ENCODE data around the gene GRID1.

The GRID1 gene

GRCh38 chr10:86399879-86400704 is 33.5 kb upstream of the GRID1 start:
- peak; percentile 96 for DNase-seq (ENCODE audit: low read depth)
- peak; percentile 82 for TF ChIP-seq CTCF (IDR thresholded peaks at IDR 0.05; ENCODE audit: low read length, missing control alignments)
- peak overlapping the region; percentile 62 for H3K4me3 ChIP-seq (replicated peaks; ENCODE audit: low read depth, low read length)

- TF ChIP-seq CTCF (IDR thresholded peaks at IDR 0.05; ENCODE audit: low read length, missing control alignments): no peak
- DNase-seq (ENCODE audit: low read depth): no peak
- peak overlapping the region; percentile 62 for H3K4me3 ChIP-seq (replicated peaks; ENCODE audit: low read depth, low read length)
Measured at GRCh38 chr10:86399514-86399878, 32.9 kb upstream of the GRID1 start.

GRCh38 chr10:86397120-86397519 is 30.5 kb upstream of the GRID1 start:
- no peak overlapping the region for H3K4me3 ChIP-seq (replicated peaks; ENCODE audit: low read depth, low read length)
- DNase-seq (ENCODE audit: low read depth): no peak
- TF ChIP-seq CTCF (IDR thresholded peaks at IDR 0.05; ENCODE audit: low read length, missing control alignments): no peak

- H3K4me3 ChIP-seq (replicated peaks; ENCODE audit: low read depth, low read length): no peak overlapping the region
- no peak for TF ChIP-seq CTCF (IDR thresholded peaks at IDR 0.05; ENCODE audit: low read length, missing control alignments)
- no peak for DNase-seq (ENCODE audit: low read depth)
Measured at GRCh38 chr10:86393862-86394455, 27.4 kb upstream of the GRID1 start.

- TF ChIP-seq CTCF (IDR thresholded peaks at IDR 0.05; ENCODE audit: low read length, missing control alignments): no peak
- no peak for DNase-seq (ENCODE audit: low read depth)
- H3K4me3 ChIP-seq (replicated peaks; ENCODE audit: low read depth, low read length): no peak overlapping the region
Measured at GRCh38 chr10:86393362-86393761, 26.8 kb upstream of the GRID1 start.

- H3K4me3 ChIP-seq (replicated peaks; ENCODE audit: low read depth, low read length): no peak overlapping the region
- DNase-seq (ENCODE audit: low read depth): no peak
- no peak for TF ChIP-seq CTCF (IDR thresholded peaks at IDR 0.05; ENCODE audit: low read length, missing control alignments)
Measured at GRCh38 chr10:86392723-86393094, 26.1 kb upstream of the GRID1 start.

Measured in fibroblast of pulmonary artery (primary cell).